ENCODE measurements around the gene CDH24.

DNA sequence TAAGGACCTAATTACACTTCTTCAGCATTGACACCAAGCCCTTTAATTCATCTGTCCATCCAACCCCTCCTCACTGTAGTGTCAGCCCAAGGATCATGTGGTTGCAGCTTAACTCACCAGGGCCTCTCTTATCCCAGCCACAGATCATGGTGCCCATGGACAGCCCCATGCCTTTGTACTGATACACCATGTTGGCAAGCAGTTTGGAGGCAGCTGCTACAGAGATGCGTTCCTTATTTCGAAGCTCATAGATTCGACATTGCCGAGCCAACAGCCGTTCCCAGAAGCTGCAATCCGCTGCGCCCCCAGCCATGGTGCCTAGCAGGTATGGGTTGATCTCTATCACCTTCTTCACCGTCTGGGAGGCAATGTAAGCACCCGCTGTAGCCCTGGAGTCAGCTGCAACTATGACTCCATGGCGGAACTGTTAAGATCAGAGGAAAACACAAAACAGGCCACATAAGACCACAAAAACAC lies 24.0 kb downstream of the CDH24 start:
- TF ChIP-seq, protein P1, sequence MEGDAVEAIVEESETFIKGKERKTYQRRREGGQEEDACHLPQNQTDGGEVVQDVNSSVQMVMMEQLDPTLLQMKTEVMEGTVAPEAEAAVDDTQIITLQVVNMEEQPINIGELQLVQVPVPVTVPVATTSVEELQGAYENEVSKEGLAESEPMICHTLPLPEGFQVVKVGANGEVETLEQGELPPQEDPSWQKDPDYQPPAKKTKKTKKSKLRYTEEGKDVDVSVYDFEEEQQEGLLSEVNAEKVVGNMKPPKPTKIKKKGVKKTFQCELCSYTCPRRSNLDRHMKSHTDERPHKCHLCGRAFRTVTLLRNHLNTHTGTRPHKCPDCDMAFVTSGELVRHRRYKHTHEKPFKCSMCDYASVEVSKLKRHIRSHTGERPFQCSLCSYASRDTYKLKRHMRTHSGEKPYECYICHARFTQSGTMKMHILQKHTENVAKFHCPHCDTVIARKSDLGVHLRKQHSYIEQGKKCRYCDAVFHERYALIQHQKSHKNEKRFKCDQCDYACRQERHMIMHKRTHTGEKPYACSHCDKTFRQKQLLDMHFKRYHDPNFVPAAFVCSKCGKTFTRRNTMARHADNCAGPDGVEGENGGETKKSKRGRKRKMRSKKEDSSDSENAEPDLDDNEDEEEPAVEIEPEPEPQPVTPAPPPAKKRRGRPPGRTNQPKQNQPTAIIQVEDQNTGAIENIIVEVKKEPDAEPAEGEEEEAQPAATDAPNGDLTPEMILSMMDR (IDR thresholded peaks at IDR 0.05) = no peak
- TF ChIP-seq POLR2A (IDR thresholded peaks at IDR 0.05) = no peak

Data from stomach (tissue), 4 donors.